C4-2B (cell line): ENCODE measurements around the gene TTK.

Experiments
- ZFX ChIP-seq: fragments of 450-650 bp; IDR thresholded peaks from 2 replicates; pipeline ENCODE4 v1.6.1; 2017
- TF ChIP-seq, protein P1 (sequence below): fragments of 450-650 bp; conservative IDR thresholded peaks from 2 replicates; pipeline ENCODE4 v1.5.1; 2017; ENCODE audit warnings: mild to moderate bottlenecking

DNA sequence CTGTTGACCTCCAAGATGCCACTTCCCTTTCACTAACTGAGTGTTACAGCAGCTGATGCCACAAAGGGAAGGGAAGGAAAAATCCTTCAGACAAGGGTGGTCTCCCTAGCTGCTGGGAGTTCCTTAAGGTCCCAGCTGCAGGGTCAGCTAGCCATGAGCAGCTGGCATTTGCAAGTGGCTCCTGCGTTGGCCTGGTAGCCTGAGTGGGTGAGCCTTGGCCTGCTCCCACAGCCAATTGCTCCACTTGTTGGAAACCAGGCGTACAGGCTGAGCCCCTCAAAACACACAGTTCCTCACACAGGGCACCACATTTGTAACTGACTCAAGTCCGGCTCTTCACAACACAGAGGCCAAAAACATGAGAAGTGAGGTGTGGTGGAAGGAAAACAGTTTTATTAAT is 16.7 kb downstream of the TTK start:
- TF ChIP-seq, protein P1, sequence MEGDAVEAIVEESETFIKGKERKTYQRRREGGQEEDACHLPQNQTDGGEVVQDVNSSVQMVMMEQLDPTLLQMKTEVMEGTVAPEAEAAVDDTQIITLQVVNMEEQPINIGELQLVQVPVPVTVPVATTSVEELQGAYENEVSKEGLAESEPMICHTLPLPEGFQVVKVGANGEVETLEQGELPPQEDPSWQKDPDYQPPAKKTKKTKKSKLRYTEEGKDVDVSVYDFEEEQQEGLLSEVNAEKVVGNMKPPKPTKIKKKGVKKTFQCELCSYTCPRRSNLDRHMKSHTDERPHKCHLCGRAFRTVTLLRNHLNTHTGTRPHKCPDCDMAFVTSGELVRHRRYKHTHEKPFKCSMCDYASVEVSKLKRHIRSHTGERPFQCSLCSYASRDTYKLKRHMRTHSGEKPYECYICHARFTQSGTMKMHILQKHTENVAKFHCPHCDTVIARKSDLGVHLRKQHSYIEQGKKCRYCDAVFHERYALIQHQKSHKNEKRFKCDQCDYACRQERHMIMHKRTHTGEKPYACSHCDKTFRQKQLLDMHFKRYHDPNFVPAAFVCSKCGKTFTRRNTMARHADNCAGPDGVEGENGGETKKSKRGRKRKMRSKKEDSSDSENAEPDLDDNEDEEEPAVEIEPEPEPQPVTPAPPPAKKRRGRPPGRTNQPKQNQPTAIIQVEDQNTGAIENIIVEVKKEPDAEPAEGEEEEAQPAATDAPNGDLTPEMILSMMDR: no peak
- TF ChIP-seq ZFX: no peak
